Stomach (tissue), 4 donors: ENCODE results near the gene POU2AF2.

Experiments used
- CTCF ChIP-seq, 7 experiments: fragments of 450-650 bp in 4 of 7; fragments of 200-600 bp in 3 of 7; sonication (generic) in 3 of 7; IDR thresholded peaks; one replicate each; pipeline ENCODE4 v1.5.1; 2016 to 2019; ENCODE audit warnings: antibody characterized with exemption in 7 of 7, control low read depth in 2 of 7, mild to moderate bottlenecking in 1 of 7
- EP300 ChIP-seq: sonication (generic); formaldehyde crosslinking; IDR thresholded peaks from one replicate; pipeline ENCODE4 v1.6.1; 2017; ENCODE audit warnings: antibody characterized with exemption
- POLR2A ChIP-seq, 4 donors: fragments of 450-650 bp; IDR thresholded peaks; one replicate each; pipeline ENCODE4 v1.6.1; 2016; ENCODE audit warnings: antibody characterized with exemption in 4 of 4, control low read depth in 2 of 4, mild to moderate bottlenecking in 1 of 4, moderate library complexity in 1 of 4

GRCh38 chr11:111246956-111247355, 1.4 kb downstream of the POU2AF2 start:
- no peak for TF ChIP-seq CTCF (IDR thresholded peaks at IDR 0.05)
- no peak for TF ChIP-seq EP300
- no peak for TF ChIP-seq POLR2A (IDR thresholded peaks at IDR 0.05)
